ENCODE results near the gene FOXP1.
"Not testable (repeated sequence)": the region's sequence is repeated elsewhere in the genome, so short reads cannot be mapped to it uniquely, and the experiment has no call there.

FOXP1 gene

DNA sequence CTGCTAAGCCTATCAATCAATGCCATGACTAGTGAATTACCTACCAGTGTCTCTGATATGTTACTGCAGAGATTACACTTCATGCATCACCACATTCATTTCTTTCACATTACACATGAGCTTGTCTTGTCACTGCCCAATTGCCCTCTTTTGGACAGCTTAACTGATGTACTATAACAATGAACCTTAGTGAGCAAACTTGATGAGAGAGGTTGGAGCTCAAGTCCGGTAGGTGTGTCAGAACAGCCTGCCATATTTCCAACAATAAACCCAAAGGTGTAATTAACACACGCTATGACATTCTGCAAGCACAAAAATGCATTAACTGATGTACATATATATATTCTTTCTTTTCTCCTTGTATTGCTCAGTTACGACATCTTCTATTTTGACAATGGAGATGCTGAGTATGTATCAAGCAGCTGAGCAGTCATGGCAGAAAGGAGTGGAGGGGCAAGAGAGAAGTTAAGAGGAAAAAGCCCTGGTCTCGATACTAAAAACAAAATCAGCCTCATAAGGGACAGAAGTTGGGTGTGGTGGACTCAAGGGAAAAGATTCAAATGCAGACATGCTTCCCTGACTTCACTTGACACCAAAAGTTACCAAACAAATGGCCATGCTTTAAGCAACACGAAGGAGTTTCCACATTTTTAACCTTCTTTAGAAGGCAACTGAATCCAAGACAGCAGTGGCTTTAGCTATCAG, 538.2 kb downstream of the FOXP1 start:
- DNase-seq = no peak

DNA sequence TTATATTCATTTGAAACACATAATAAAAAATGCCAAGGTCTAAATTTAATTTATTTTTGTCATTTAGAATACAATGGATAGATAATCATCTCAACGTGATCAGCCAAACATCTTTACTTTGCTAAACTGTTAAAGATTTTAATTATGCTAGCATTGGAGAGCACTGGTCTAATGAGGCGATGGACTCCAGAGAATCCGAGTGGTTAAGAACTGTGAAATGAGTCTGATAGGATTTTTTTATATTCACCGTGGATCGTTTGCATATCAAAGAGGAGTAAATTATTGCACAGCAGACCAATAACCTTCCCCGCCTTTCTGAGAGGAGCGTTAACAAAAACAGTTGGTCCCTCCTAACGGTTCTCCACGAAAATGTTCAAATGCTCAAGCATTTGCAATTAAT, 540.8 kb downstream of the FOXP1 start:
- no peak for DNase-seq

DNA sequence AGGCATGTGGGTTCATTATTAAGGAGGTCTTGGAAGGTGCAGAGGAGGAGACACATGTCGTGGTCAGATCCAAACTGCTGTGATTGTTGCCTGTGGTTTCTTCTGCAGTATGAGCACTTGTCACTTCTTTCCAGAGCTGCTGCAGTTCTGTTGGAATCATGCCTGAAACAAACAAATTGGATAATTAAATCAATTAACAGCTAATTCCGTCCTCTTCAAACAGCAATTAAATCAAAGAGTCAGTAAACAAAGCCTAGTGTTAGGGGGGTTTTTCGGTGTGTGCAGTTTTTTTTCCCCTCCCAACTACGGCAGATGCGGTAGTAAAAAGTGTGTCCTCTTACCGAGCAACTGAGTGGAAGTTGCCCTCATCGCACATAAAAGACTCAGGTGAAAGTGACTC, 542.2 kb downstream of the FOXP1 start:
- DNase-seq = no peak

DNA sequence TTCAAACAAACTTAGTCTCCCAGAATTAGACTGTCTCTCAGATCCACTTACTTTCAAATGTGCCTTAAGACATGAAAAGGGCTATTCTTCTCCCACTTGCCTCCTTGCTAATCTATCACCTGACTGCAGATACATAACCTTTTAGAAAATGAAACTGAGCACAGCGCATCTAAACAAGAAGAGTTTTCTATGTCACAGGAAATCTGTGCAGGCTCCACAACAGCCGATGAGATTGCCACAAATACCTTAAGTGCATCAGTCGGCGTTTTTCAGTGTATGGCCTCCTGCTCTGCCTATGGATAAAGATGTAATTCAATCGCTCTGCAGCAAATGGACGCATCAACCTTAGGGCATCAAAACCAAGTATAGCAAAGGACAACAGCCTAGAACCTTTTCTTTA, 544.2 kb downstream of the FOXP1 start:
- no peak for DNase-seq

GRCh38 chr3:71037775-71038174, 545.8 kb downstream of the FOXP1 start:
- DNase-seq = no peak

- no peak for DNase-seq
These were observed 547.6 kb downstream of the FOXP1 start for GRCh38 chr3:71035886-71036285.

DNA sequence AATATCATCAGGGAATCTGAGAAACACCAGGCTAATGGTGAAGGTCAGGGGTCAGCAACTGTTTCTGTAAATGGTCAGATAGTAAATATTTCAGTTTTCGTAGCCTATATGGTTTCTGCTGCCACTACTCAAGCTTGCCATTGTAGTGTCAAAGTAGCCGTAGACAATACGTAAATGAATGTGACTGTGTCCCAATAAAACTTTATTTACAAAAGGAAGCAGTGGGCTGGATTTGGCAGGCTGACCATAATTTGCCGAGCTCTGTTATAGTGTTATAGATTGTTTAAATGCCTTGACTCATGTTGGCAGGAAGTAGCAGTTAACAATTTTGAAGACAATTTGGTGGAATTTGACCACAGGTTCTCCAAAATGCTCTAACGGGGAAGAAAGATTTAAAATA, 548.2 kb downstream of the FOXP1 start:
- peak; percentile 77 for DNase-seq

DNA sequence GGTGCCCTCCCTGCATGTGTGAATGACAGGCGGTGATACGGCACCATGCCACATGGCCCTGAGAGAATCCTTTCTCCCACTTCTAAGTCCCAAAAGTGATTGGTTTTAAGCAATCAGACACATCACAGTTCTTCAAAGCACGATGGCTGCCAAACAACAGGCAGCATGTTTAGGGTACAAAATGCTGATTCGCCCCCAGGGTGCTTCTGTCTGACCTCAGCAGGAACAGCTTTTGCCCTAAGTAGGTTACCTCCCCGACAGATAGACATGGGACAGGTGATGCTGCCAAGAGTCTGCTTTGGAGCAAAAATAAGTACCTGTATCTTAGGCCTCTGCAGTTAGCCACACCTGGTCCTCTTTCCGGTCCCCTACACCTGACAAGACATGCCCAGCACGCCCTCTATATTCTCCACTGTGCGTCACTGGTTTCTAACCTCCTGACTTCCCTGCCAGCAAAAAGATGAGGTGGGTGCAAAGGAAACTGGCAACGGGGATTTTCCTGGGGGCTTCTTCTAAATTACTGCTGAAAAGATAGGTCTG, 549.8 kb downstream of the FOXP1 start:
- no peak for DNase-seq

GRCh38 chr3:71031914-71032521, 551.5 kb downstream of the FOXP1 start:
- no peak for DNase-seq

DNA sequence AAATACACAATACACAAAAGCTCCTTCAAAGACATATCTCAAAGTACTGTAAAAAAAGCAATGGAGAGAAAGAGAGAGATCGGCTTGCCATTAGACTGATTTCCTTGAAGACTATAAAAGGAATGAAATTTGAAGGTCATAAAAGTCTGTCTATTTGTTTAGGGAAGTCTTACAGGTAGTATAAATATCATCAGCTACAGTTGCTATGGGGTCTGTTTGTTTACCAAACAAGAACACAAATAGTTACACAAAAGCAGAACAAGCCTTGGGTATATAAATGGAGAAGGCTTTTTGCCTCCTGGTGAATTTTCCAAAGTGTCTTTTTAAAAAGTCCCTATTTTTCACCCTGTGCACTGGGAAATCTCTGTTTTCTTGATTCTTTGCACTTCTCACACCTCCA, 552.3 kb downstream of the FOXP1 start:
- DNase-seq = no peak

DNA sequence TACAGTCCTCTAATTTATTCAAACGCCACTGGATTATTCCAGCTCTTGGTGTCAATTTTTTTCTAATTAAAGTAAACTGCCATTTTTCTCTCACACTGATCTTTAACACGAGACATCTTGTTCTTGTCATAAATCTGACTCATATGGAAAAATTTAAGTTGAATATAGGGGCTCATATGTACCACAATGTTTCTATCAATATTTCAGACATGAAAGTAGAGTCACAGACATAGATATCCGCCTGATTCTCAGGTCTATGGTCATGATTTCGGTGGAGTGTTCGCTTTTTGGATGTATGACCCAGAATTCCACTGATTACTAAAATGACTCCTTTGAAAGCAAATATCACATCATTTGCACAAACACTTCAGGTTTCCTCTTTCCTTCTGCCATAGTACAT, 552.8 kb downstream of the FOXP1 start:
- no peak for DNase-seq

DNA sequence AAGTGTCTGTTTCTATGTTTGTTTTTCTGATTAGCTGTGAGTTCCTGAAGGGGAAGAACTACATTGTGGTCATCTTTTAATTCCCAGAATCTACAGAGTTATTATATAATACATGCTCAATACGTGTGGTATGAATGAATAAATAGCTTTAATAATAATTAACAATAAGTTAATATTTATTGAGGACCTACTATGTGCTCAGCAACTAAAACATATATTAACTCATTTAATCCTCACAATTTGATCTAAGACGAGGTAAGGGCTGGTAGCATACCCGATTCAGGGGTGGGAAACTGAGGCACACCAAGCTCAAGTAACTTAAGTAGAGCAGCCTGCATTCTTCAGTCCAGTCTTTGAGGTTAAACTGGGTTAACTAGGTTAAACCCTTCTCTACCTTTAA, 553.8 kb downstream of the FOXP1 start:
- no peak for DNase-seq

- DNase-seq = no peak
These were observed 554.7 kb downstream of the FOXP1 start for GRCh38 chr3:71028802-71029201.

GRCh38 chr3:71028184-71028583, 555.3 kb downstream of the FOXP1 start:
- DNase-seq = no peak

GRCh38 chr3:71026634-71027578, 556.6 kb downstream of the FOXP1 start:
- DNase-seq = peak; percentile 70

DNA sequence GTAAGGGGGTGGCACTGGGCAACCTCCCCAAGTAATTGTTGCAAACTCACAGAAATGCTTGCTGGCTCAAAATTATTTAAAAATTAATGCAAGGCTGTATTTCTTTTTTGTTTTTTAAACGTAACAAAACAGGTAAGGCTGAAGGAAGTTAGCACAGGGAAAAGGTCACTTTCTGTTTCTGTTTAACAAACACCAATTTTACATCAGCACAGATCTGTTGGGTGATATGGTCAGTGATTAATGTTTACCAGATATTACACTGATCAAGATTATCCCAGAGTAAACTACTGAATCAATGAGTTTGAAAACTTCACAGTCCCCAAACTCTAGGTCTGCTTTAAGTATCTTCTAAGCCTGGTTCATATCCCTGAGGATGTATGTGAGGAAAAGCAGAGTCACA, 558.0 kb downstream of the FOXP1 start:
- DNase-seq = no peak

DNA sequence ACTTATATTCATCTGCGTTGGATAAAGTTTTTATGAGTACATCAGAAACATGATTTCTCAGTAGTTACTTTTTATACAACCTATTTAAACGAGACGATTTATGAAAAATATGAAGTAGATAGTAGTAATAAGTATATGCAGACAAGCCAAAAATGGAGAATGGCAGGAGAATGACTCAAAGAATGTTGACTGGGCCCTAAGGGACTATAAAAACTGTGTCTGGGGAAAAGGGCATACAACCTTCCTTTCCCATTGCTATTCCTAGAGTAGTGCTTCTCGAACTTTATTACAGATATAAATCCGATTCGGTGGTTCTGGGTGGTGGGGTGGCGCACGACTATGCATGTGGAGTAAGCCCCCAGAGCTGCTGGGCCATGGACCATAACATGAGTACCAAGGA, 558.5 kb downstream of the FOXP1 start:
- no peak for DNase-seq

GRCh38 chr3:71022551-71023335, 560.8 kb downstream of the FOXP1 start:
- no peak for DNase-seq

GRCh38 chr3:71018799-71019198, 564.7 kb downstream of the FOXP1 start:
- no peak for DNase-seq

DNA sequence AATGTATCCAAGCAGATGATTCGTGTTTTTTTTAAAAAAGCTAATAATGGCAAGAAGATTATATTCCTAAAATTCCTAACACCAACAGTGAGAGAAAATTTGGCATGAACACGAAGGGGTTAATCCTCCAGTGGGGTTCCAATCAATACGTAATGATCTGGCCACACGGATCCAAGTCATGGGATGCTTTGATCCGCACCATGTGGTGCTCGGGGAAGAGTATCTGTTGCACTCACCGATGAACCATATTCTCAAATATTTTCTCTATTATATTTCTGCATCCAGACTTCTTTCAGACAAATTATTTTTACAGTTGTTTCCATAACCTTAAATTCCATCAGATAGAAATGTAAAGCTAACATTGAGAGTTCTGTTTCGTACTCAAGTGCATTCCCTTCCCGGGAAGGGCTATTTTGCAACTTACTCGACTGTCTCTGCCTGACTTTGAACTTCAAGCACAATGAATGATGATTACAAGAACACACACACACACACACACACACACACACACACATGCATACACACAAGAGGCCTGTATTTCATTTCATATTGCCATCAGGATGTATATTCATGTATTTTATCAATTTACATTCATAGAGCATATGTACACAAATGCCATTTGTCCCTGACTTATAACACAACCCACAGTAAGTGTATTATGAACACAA, 567.2 kb downstream of the FOXP1 start:
- DNase-seq = no peak

DNA sequence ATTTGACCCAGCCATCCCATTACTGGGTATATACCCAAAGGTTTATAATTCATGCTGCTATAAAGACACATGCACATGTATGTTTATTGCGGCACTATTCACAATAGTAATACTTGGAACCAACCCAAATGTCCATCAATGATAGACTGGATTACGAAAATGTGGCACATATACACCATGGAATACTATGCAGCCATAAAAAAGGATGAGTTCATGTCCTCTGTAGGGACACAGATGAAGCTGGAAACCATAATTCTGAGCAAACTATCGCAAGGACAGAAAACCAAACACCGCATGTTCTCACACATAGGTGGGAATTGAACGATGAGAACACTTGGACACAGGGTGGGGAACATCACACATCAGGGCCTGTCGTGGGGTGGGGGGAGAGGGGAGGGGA, 568.9 kb downstream of the FOXP1 start:
- not testable (repeated sequence) for DNase-seq

GRCh38 chr3:71012971-71013370, 570.6 kb downstream of the FOXP1 start:
- no peak for DNase-seq
